NCI-H748 treated with DMSO at 0.1 percent for 48 hours (cell line): ENCODE data around the gene C19orf18.
"Not testable (repeated sequence)": the region's sequence is repeated elsewhere in the genome, so short reads cannot be mapped to it uniquely, and the experiment has no call there.

Source experiments
- DNase-seq: peaks from one replicate; lab custom pipeline; 2025; lab: John Stamatoyannopoulos, UW

The C19orf18 gene

GRCh38 chr19:57974434-57974833 lies at the start of gene C19orf18:
C19orf18 (minus strand) TSS chr19:57974534; CDS start chr19:57974432, 102 bp downstream.
- no peak for DNase-seq

GRCh38 chr19:58022283-58022660 lies 47.9 kb upstream of the C19orf18 start:
- no peak for DNase-seq

- DNase-seq = peak; percentile 91
Measured at GRCh38 chr19:58021541-58022282, 47.4 kb upstream of the C19orf18 start.

- no peak for DNase-seq
Measured at GRCh38 chr19:58020129-58020528, 45.8 kb upstream of the C19orf18 start.

- no peak for DNase-seq
Measured at GRCh38 chr19:58014141-58014540, 39.8 kb upstream of the C19orf18 start.

- no peak for DNase-seq
Measured at GRCh38 chr19:58010507-58010906, 36.2 kb upstream of the C19orf18 start.

GRCh38 chr19:58009666-58010301 lies 35.5 kb upstream of the C19orf18 start:
- DNase-seq = peak; percentile 92

GRCh38 chr19:58009301-58009665 lies 34.9 kb upstream of the C19orf18 start:
- no peak for DNase-seq

GRCh38 chr19:58008877-58009276 lies 34.5 kb upstream of the C19orf18 start:
- DNase-seq = not testable (repeated sequence)

- DNase-seq = no peak
Measured at GRCh38 chr19:58007285-58007684, 33.0 kb upstream of the C19orf18 start.

- DNase-seq = peak; percentile 34
Measured at GRCh38 chr19:58003174-58003828, 29.0 kb upstream of the C19orf18 start.

- peak; percentile 64 for DNase-seq
Measured at GRCh38 chr19:58002384-58003173, 28.2 kb upstream of the C19orf18 start, which contains the start of gene ZNF606. ZNF606 (minus strand) TSS chr19:58002820; CDS start chr19:58001319, 1,501 bp downstream.

- DNase-seq = no peak
Measured at GRCh38 chr19:58001895-58002369, 27.6 kb upstream of the C19orf18 start.

- DNase-seq = no peak
Measured at GRCh38 chr19:58000677-58001076, 26.3 kb upstream of the C19orf18 start.

- DNase-seq = no peak
Measured at GRCh38 chr19:57992841-57993240, 18.5 kb upstream of the C19orf18 start.

- DNase-seq = no peak
Measured at GRCh38 chr19:57978586-57979289, 4.4 kb upstream of the C19orf18 start.

GRCh38 chr19:57964761-57965160 lies 9.6 kb downstream of the C19orf18 start:
- no peak for DNase-seq

- no peak for DNase-seq
Measured at GRCh38 chr19:57961785-57962184, 12.5 kb downstream of the C19orf18 start.

- DNase-seq = no peak
Measured at GRCh38 chr19:57954996-57955395, 19.3 kb downstream of the C19orf18 start.

GRCh38 chr19:57949702-57950101 lies 24.6 kb downstream of the C19orf18 start:
- DNase-seq = no peak

GRCh38 chr19:57949296-57949695 lies 25.0 kb downstream of the C19orf18 start:
- DNase-seq = no peak
